Right renal pelvis (tissue), 4 donors: ENCODE measurements around the gene BHLHE41. TPM values are rescaled to one million over a fixed set of nuclear protein-coding genes. Genes with fewer than 3 reads are reported as not detected.

Experiments
- DNase-seq, 4 donors: peaks; one replicate each; pipeline ENCODE4 v3.0.0-alpha.2; 2013; ENCODE audit warnings: low read depth in 4 of 4, low spot score in 3 of 4, missing footprints in 1 of 4
- polyA plus RNA-seq, 4 donors: library from polyadenylated mRNA; unstranded; fragments of 120-200 nt; gene quantifications; one replicate each; pipeline ENCODE4 v1.2.1, GENCODE V29; 2013; ENCODE audit not compliant: insufficient read length in 4 of 4

The BHLHE41 gene
- polyA plus RNA-seq, 4 donors, result 1.0 to 7.3 (median 2.2) TPM

GRCh38 chr12:26090836-26091510, 33.9 kb downstream of the BHLHE41 start:
- no peak for DNase-seq

GRCh38 chr12:26088998-26089397, 35.8 kb downstream of the BHLHE41 start:
- no peak for DNase-seq

- DNase-seq, result no peak
Measured at GRCh38 chr12:26086936-26087335, 37.9 kb downstream of the BHLHE41 start.

- no peak for DNase-seq
Measured at GRCh38 chr12:26080911-26081310, 43.9 kb downstream of the BHLHE41 start.

- DNase-seq, result peak in 1 of 4 donors; percentile 7
Measured at GRCh38 chr12:26077915-26078702, 46.7 kb downstream of the BHLHE41 start.

Other genes with a start within 250 kb of the BHLHE41 start
- gene RASSF8, start 166.4 kb downstream of the BHLHE41 start, polyA plus RNA-seq, result 10 to 100 TPM; 59.5 to 85.8 (median 69.3) TPM
- gene SSPN, start 70.5 kb upstream of the BHLHE41 start, polyA plus RNA-seq, result 10 to 100 TPM; 12.9 to 16.9 (median 15.8) TPM